HG03139 (cell line): Measurements from ENCODE around the gene PKD1.

Experiments
- ATAC-seq: cut with Tn5 transposase; IDR thresholded peaks from one replicate; pipeline ENCODE4 v1.9.1; 2021; ENCODE audit not compliant: unreplicated experiment

The PKD1 gene

GRCh38 chr16:2056681-2057407 lies 78.9 kb downstream of the PKD1 start:
- no peak for ATAC-seq

GRCh38 chr16:2056077-2056476 lies 79.6 kb downstream of the PKD1 start:
- ATAC-seq: no peak

- ATAC-seq: no peak
Measured at GRCh38 chr16:2054543-2055245, 81.0 kb downstream of the PKD1 start.

GRCh38 chr16:2053897-2054296 lies 81.8 kb downstream of the PKD1 start:
- ATAC-seq: no peak

- no peak for ATAC-seq
Measured at GRCh38 chr16:2053211-2053610, 82.5 kb downstream of the PKD1 start.

- no peak for ATAC-seq
Measured at GRCh38 chr16:2048116-2048543, 87.6 kb downstream of the PKD1 start.

GRCh38 chr16:2047330-2048115 lies 88.2 kb downstream of the PKD1 start, which contains the start of the genes NTHL1 and TSC2:
TSS of gene NTHL1 (minus strand) at chr16:2047834. CDS start at chr16:2047823, 11 bp downstream.
TSS of gene TSC2 (plus strand) at chr16:2047985. CDS start at chr16:2048616, 631 bp downstream.
- ATAC-seq: peak; percentile 91

- ATAC-seq: no peak
Measured at GRCh38 chr16:2046893-2047329, 88.8 kb downstream of the PKD1 start.

GRCh38 chr16:2045965-2046892 lies 89.5 kb downstream of the PKD1 start:
- no peak for ATAC-seq

GRCh38 chr16:2044541-2044940 lies 91.2 kb downstream of the PKD1 start:
- ATAC-seq: no peak

GRCh38 chr16:2043667-2044451 lies 91.8 kb downstream of the PKD1 start:
- ATAC-seq: no peak

GRCh38 chr16:2042986-2043666 lies 92.6 kb downstream of the PKD1 start:
- no peak for ATAC-seq

GRCh38 chr16:2042171-2042985 lies 93.3 kb downstream of the PKD1 start:
- no peak for ATAC-seq

GRCh38 chr16:2040787-2041522 lies 94.7 kb downstream of the PKD1 start:
- ATAC-seq: no peak

GRCh38 chr16:2040041-2040786 lies 95.5 kb downstream of the PKD1 start:
- ATAC-seq: no peak

- no peak for ATAC-seq
Measured at GRCh38 chr16:2039274-2040031, 96.2 kb downstream of the PKD1 start.
